ENCODE data around the gene TLL2. TPM values are rescaled to one million over a fixed set of nuclear protein-coding genes. Genes with fewer than 3 reads are reported as not detected.

The TLL2 gene
- total RNA-seq, 2 donors from 2014 or later, result not detected

GRCh38 chr10:96346295-96346694 lies 167.4 kb downstream of the TLL2 start:
- H3K9me3 ChIP-seq, result peaks cover 7% of the 10 kb centered on the region
- no peaks in the 10 kb centered on the region for H3K4me1 ChIP-seq (ENCODE audit: control insufficient read depth in 1 of 2, low read depth in 2 of 2)
- no peak overlapping the region for H3K27ac ChIP-seq
- no peak overlapping the region for H3K4me3 ChIP-seq
- no peaks in the 10 kb centered on the region for H3K27me3 ChIP-seq (replicated peaks; ENCODE audit: insufficient read depth)
- no peak for TF ChIP-seq CTCF (IDR thresholded peaks at IDR 0.05)
- no peak for ATAC-seq (ENCODE audit: insufficient number of reproducible peaks, low FRiP score, low read depth)
- no peaks in the 10 kb centered on the region for H3K36me3 ChIP-seq
- DNase-seq (ENCODE audit: low spot score), result no peak

- Histone ChIP-seq H3K4me3 (no peak overlapping the region), H3K4me1 (ENCODE audit: control insufficient read depth in 1 of 2, low read depth in 2 of 2) (no peaks in the 10 kb centered on the region), H3K27me3 (replicated peaks; ENCODE audit: insufficient read depth) (no peaks in the 10 kb centered on the region), H3K36me3 (no peaks in the 10 kb centered on the region), H3K9me3 (peaks cover 7% of the 10 kb centered on the region), H3K27ac (no peak overlapping the region)
- TF ChIP-seq CTCF (IDR thresholded peaks at IDR 0.05), result no peak
- ATAC-seq (ENCODE audit: insufficient number of reproducible peaks, low FRiP score, low read depth), result no peak
- DNase-seq (ENCODE audit: low spot score), result no peak
Observed at GRCh38 chr10:96345222-96345621, 168.5 kb downstream of the TLL2 start.

GRCh38 chr10:96344178-96344577 lies 169.5 kb downstream of the TLL2 start:
- no peak for TF ChIP-seq CTCF (IDR thresholded peaks at IDR 0.05)
- no peak for DNase-seq (ENCODE audit: low spot score)
- Histone ChIP-seq H3K27me3 (replicated peaks; ENCODE audit: insufficient read depth) (no peaks in the 10 kb centered on the region), H3K9me3 (peaks cover 7% of the 10 kb centered on the region), H3K4me3 (no peak overlapping the region), H3K4me1 (ENCODE audit: control insufficient read depth in 1 of 2, low read depth in 2 of 2) (no peaks in the 10 kb centered on the region), H3K36me3 (no peaks in the 10 kb centered on the region), H3K27ac (no peak overlapping the region)
- ATAC-seq (ENCODE audit: insufficient number of reproducible peaks, low FRiP score, low read depth), result no peak

- H3K27ac ChIP-seq, result no peak overlapping the region
- H3K4me1 ChIP-seq (ENCODE audit: control insufficient read depth in 1 of 2, low read depth in 2 of 2), result no peaks in the 10 kb centered on the region
- H3K36me3 ChIP-seq, result no peaks in the 10 kb centered on the region
- ATAC-seq (ENCODE audit: insufficient number of reproducible peaks, low FRiP score, low read depth), result no peak
- no peak for DNase-seq (ENCODE audit: low spot score)
- peaks cover 7% of the 10 kb centered on the region for H3K9me3 ChIP-seq
- no peak for TF ChIP-seq CTCF (IDR thresholded peaks at IDR 0.05)
- no peaks in the 10 kb centered on the region for H3K27me3 ChIP-seq (replicated peaks; ENCODE audit: insufficient read depth)
- no peak overlapping the region for H3K4me3 ChIP-seq
Observed at GRCh38 chr10:96342402-96342801, 171.3 kb downstream of the TLL2 start.

GRCh38 chr10:96341219-96342182 lies 172.2 kb downstream of the TLL2 start:
- H3K36me3 ChIP-seq, result no peaks in the 10 kb centered on the region

More at GRCh38 chr10:96341219-96342182, 172.2 kb downstream of the TLL2 start:
- no peaks in the 10 kb centered on the region for H3K4me1 ChIP-seq (ENCODE audit: control insufficient read depth in 1 of 2, low read depth in 2 of 2)
- H3K4me3 ChIP-seq, result no peak overlapping the region
- no peak overlapping the region for H3K27ac ChIP-seq
- no peak for TF ChIP-seq CTCF (IDR thresholded peaks at IDR 0.05)
- no peak for ATAC-seq (ENCODE audit: insufficient number of reproducible peaks, low FRiP score, low read depth)
- no peak for DNase-seq (ENCODE audit: low spot score)
- H3K27me3 ChIP-seq (replicated peaks; ENCODE audit: insufficient read depth), result no peaks in the 10 kb centered on the region
- peaks cover 3% of the 10 kb centered on the region for H3K9me3 ChIP-seq
